ENCODE data around the gene CYB561D2. TPM values are rescaled to one million over a fixed set of nuclear protein-coding genes. Genes with fewer than 3 reads are reported as not detected.

Gene CYB561D2
- total and polyA plus RNA-seq, 9 of the 15 experiments (the other 6 are each of a cell fraction or from before 2014, with no cell fraction given): 4.2 to 16.6 (median 9.4) TPM

GRCh38 chr3:50314816-50315215, 35.8 kb upstream of the CYB561D2 start:
- BruUV-seq (replicated peaks): no TSS peak
- Histone ChIP-seq H3K9ac (ENCODE audit: insufficient read depth in 1 of 2, low read depth in 2 of 2, low read length in 2 of 2) (no peak overlapping the region), H3K4me1 (replicated peaks in 1 of 2; ENCODE audit: control insufficient read depth in 2 of 2, insufficient read depth in 2 of 2, low read length in 2 of 2) (peaks cover 15 to 36% of the 10 kb centered on the region in 2 experiments), H3K27ac (ENCODE audit: extremely low read depth, low read depth, low read length) (no peak overlapping the region), H4K20me1 (replicated peaks; ENCODE audit: control insufficient read depth, insufficient read depth, low read length) (no peaks in the 10 kb centered on the region), H2AFZ (ENCODE audit: low read depth, low read length) (no peak overlapping the region), H3K79me2 (ENCODE audit: control insufficient read depth, insufficient read depth, low read length) (peaks cover 11% of the 10 kb centered on the region; the same call in 2 of the 3 replicates), H3K9me1 (ENCODE audit: control insufficient read depth, insufficient read depth, low read length) (no peaks in the 10 kb centered on the region), H3K27me3 (ENCODE audit: control insufficient read depth in 2 of 2, insufficient read depth in 2 of 2, low read length in 2 of 2) (no peaks in the 10 kb centered on the region), H3K36me3 (ENCODE audit: control insufficient read depth, insufficient read depth, low read length) (peaks cover 20% of the 10 kb centered on the region; the same call in 2 of the 3 replicates), H3K4me2 (ENCODE audit: insufficient read depth, low read length) (no peak overlapping the region), H3K4me3 (no peak overlapping the region), H3K9me3 (replicated peaks; ENCODE audit: control insufficient read depth, insufficient read depth, low read depth, low read length) (no peaks in the 10 kb centered on the region)
- FAIRE-seq (no peak), ATAC-seq (no peak), DNase-seq (ENCODE audit: extremely low read depth in 1 of 4, low spot score in 3 of 4) (no peak)
- TF ChIP-seq CAMTA2 (CRISPR knock-in tag; conservative IDR thresholded peaks at IDR 0.05): no peak
- TF ChIP-seq STAT6 (CRISPR knock-in tag; IDR thresholded peaks at IDR 0.05): no peak
- no peak for TF ChIP-seq UBTF (IDR thresholded peaks at IDR 0.05; ENCODE audit: borderline replicate concordance in 1 of 2, low read depth in 2 of 2, low read length in 2 of 2)
- TF ChIP-seq VEZF1 (CRISPR knock-in tag; IDR thresholded peaks at IDR 0.05): no peak
- TF ChIP-seq ZNF347 (CRISPR knock-in tag; IDR thresholded peaks at IDR 0.05; ENCODE audit: low read depth): no peak
- no peak for TF ChIP-seq ZNF699 (CRISPR knock-in tag; IDR thresholded peaks at IDR 0.05; ENCODE audit: insufficient replicate concordance)
- TF ChIP-seq GATAD2B (IDR thresholded peaks at IDR 0.05; ENCODE audit: borderline replicate concordance): no peak
- TF ChIP-seq DNMT1 (IDR thresholded peaks at IDR 0.05): no peak
- TF ChIP-seq BACH1 (tag; IDR thresholded peaks at IDR 0.05): no peak
- no peak for TF ChIP-seq SNAPC5 (CRISPR knock-in tag; IDR thresholded peaks at IDR 0.05)
- TF ChIP-seq TFAP4 (CRISPR knock-in tag; IDR thresholded peaks at IDR 0.05; ENCODE audit: borderline replicate concordance): no peak
- no peak for TF ChIP-seq ZNF668 (CRISPR knock-in tag; IDR thresholded peaks at IDR 0.05)
- TF ChIP-seq HLTF (IDR thresholded peaks at IDR 0.05): no peak
- no peak for TF ChIP-seq GABPB2 (CRISPR knock-in tag; conservative IDR thresholded peaks at IDR 0.05)
- intact Hi-C loops (cut with micrococcal nuclease) (no loop called here), in situ Hi-C loops (cut with MboI) (no loop called here)
- CTCF ChIA-PET (ENCODE audit: low intra/inter-chr PET ratio): no interaction called here
- POLR2A ChIA-PET: interaction anchor here (0.6 to 1.4 kb wide), 6 partner anchors 12 to 215 kb away, joined by 3 to 6 read pairs (median 3); partner anchors contain the start of genes HYAL1, HYAL3 and NAA80
- 77% methylated on average over 2 of the region's 4 CpGs for WGBS (ENCODE audit: insufficient coverage, low coverage, missing lambda C conversion rate)
